Measurements from ENCODE around the gene NTM. TPM values are rescaled to one million over a fixed set of nuclear protein-coding genes. Genes with fewer than 3 reads are reported as not detected.

The NTM gene
- polyA plus RNA-seq, 1 donor from 2014 or later: 39.4 TPM

GRCh38 chr11:132314911-132315455 lies 944.6 kb downstream of the NTM start:
- Histone ChIP-seq H3K9ac (ENCODE audit: low read length) (no peak overlapping the region), H3K9me3 (ENCODE audit: low read length) (no peaks in the 10 kb centered on the region), H3K9me2 (ENCODE audit: insufficient read depth, low read length) (no peaks in the 10 kb centered on the region), H2AFZ (ENCODE audit: low read depth, low read length) (no peak overlapping the region), H3K27ac (ENCODE audit: low read length) (no peak overlapping the region), H4K20me1 (ENCODE audit: insufficient read depth) (no peaks in the 10 kb centered on the region), H3K4me3 (ENCODE audit: low read length) (no peak overlapping the region), H3K79me2 (replicated peaks; ENCODE audit: insufficient read depth, low read length) (no peaks in the 10 kb centered on the region), H3K27me3 (ENCODE audit: insufficient read depth, low read depth, low read length) (no peaks in the 10 kb centered on the region), H3K4me2 (ENCODE audit: low read length) (no peak overlapping the region), H3K36me3 (ENCODE audit: insufficient read depth, low read length) (no peaks in the 10 kb centered on the region), H3F3A (ENCODE audit: insufficient read depth, low read length, poor library complexity, severe bottlenecking) (no peaks in the 10 kb centered on the region)
- TF ChIP-seq EP300 (conservative IDR thresholded peaks at IDR 0.05; ENCODE audit: poor library complexity, severe bottlenecking) (no peak), RAD21 (conservative IDR thresholded peaks at IDR 0.05) (no peak), SMC3 (conservative IDR thresholded peaks at IDR 0.05; ENCODE audit: poor library complexity) (no peak), MXI1 (conservative IDR thresholded peaks at IDR 0.05; ENCODE audit: poor library complexity, severe bottlenecking) (no peak), EZH2 (IDR thresholded peaks at IDR 0.05; ENCODE audit: borderline replicate concordance, insufficient read depth, low read length, poor library complexity, severe bottlenecking) (no peak), REST (IDR thresholded peaks at IDR 0.05; ENCODE audit: borderline replicate concordance) (no peak), POLR2AphosphoS5 (IDR thresholded peaks at IDR 0.05) (no peak), TAF1 (IDR thresholded peaks at IDR 0.05; ENCODE audit: low read depth) (no peak)
- TF ChIP-seq, protein P1, sequence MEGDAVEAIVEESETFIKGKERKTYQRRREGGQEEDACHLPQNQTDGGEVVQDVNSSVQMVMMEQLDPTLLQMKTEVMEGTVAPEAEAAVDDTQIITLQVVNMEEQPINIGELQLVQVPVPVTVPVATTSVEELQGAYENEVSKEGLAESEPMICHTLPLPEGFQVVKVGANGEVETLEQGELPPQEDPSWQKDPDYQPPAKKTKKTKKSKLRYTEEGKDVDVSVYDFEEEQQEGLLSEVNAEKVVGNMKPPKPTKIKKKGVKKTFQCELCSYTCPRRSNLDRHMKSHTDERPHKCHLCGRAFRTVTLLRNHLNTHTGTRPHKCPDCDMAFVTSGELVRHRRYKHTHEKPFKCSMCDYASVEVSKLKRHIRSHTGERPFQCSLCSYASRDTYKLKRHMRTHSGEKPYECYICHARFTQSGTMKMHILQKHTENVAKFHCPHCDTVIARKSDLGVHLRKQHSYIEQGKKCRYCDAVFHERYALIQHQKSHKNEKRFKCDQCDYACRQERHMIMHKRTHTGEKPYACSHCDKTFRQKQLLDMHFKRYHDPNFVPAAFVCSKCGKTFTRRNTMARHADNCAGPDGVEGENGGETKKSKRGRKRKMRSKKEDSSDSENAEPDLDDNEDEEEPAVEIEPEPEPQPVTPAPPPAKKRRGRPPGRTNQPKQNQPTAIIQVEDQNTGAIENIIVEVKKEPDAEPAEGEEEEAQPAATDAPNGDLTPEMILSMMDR (IDR thresholded peaks at IDR 0.05; ENCODE audit: poor library complexity, severe bottlenecking): no peak

DNA sequence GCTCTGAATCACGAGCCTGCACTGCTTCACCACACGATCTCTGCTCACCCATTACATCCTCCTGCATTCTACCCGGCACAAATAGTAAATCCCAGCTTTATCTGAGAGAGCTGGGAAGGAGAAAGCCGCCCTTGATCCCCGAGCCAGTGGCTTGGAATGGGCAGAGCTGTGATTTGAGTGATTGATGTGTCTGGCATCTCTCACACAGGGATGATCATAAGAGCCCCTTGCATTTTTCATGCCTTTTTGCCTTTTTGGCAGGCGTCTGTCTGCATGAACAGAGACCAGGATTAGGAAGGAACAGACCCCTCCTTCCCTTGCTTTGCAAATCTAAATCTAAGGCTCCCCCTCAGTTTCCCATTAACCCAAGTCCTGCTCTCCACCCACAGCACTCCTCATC lies 945.3 kb downstream of the NTM start:
- Histone ChIP-seq H3K4me2 (ENCODE audit: low read length) (no peak overlapping the region), H3K79me2 (replicated peaks; ENCODE audit: insufficient read depth, low read length) (no peaks in the 10 kb centered on the region), H3K27me3 (ENCODE audit: insufficient read depth, low read depth, low read length) (no peaks in the 10 kb centered on the region), H3K36me3 (ENCODE audit: insufficient read depth, low read length) (no peaks in the 10 kb centered on the region), H4K20me1 (ENCODE audit: insufficient read depth) (no peaks in the 10 kb centered on the region), H3F3A (ENCODE audit: insufficient read depth, low read length, poor library complexity, severe bottlenecking) (no peaks in the 10 kb centered on the region), H3K9me3 (ENCODE audit: low read length) (no peaks in the 10 kb centered on the region), H3K4me3 (ENCODE audit: low read length) (no peak overlapping the region), H3K27ac (ENCODE audit: low read length) (no peak overlapping the region), H2AFZ (ENCODE audit: low read depth, low read length) (no peak overlapping the region), H3K9ac (ENCODE audit: low read length) (no peak overlapping the region), H3K9me2 (ENCODE audit: insufficient read depth, low read length) (no peaks in the 10 kb centered on the region)
- no peak for TF ChIP-seq SMC3 (conservative IDR thresholded peaks at IDR 0.05; ENCODE audit: poor library complexity)
- TF ChIP-seq REST (IDR thresholded peaks at IDR 0.05; ENCODE audit: borderline replicate concordance): no peak
- no peak for TF ChIP-seq EZH2 (IDR thresholded peaks at IDR 0.05; ENCODE audit: borderline replicate concordance, insufficient read depth, low read length, poor library complexity, severe bottlenecking)
- no peak for TF ChIP-seq RAD21 (conservative IDR thresholded peaks at IDR 0.05)
- no peak for TF ChIP-seq EP300 (conservative IDR thresholded peaks at IDR 0.05; ENCODE audit: poor library complexity, severe bottlenecking)
- TF ChIP-seq MXI1 (conservative IDR thresholded peaks at IDR 0.05; ENCODE audit: poor library complexity, severe bottlenecking): no peak
- TF ChIP-seq, protein P1 (IDR thresholded peaks at IDR 0.05; ENCODE audit: poor library complexity, severe bottlenecking): no peak

Measured in neural cell (in vitro differentiated cells).